Smooth muscle cell (in vitro differentiated cells): Measurements from ENCODE around the gene CNTN2. TPM values are rescaled to one million over a fixed set of nuclear protein-coding genes. Genes with fewer than 3 reads are reported as not detected.

ENCODE experiments used
- DNase-seq: peaks from one replicate; lab custom pipeline; 2025; ENCODE audit not compliant: unreplicated experiment; lab: John Stamatoyannopoulos, UW
- H2AFZ ChIP-seq: fragments of 200-600 bp; sonication (generic); 2 replicates; pipeline ENCODE4 v1.6.0; 2016; ENCODE audit warnings: antibody characterized with exemption, low read depth, mild to moderate bottlenecking
- H3F3A ChIP-seq: fragments of 200-600 bp; sonication (generic); 2 replicates; pipeline ENCODE4 v1.6.0; 2017; ENCODE audit warnings: antibody characterized with exemption, low read depth
- H3K27ac ChIP-seq: fragments of 200-600 bp; sonication (generic); 2 replicates; pipeline ENCODE4 v1.5.1; 2016; ENCODE audit warnings: low read depth, mild to moderate bottlenecking
- H3K27me3 ChIP-seq: fragments of 200-600 bp; sonication (generic); 2 replicates; pipeline ENCODE4 v1.6.1; 2016; ENCODE audit warnings: low read depth, mild to moderate bottlenecking
- H3K36me3 ChIP-seq: fragments of 200-600 bp; sonication (generic); 2 replicates; pipeline ENCODE4 v1.5.1; 2016; ENCODE audit warnings: low read depth
- H3K4me1 ChIP-seq: fragments of 200-600 bp; sonication (generic); 2 replicates; pipeline ENCODE4 v1.5.1; 2016; ENCODE audit warnings: low read depth
- H3K4me2 ChIP-seq: fragments of 200-600 bp; sonication (generic); 2 replicates; pipeline ENCODE4 v1.6.0; 2016; ENCODE audit warnings: mild to moderate bottlenecking
- H3K4me3 ChIP-seq: fragments of 200-600 bp; sonication (generic); 2 replicates; pipeline ENCODE4 v1.5.1; 2016; ENCODE audit warnings: mild to moderate bottlenecking
- H3K79me2 ChIP-seq: fragments of 200-600 bp; sonication (generic); 2 replicates; pipeline ENCODE4 v1.6.0; 2016; ENCODE audit warnings: low read depth, mild to moderate bottlenecking
- H3K9ac ChIP-seq: fragments of 200-600 bp; sonication (generic); 2 replicates; pipeline ENCODE4 v1.6.0; 2016; ENCODE audit warnings: low read depth
- H3K9me3 ChIP-seq: fragments of 200-600 bp; sonication (generic); replicated peaks from 2 replicates; pipeline ENCODE4 v1.5.1; 2016; ENCODE audit warnings: low read depth
- H4K20me1 ChIP-seq: fragments of 200-600 bp; sonication (generic); 2 replicates; pipeline ENCODE4 v1.6.0; 2016; ENCODE audit warnings: low read depth
- CTCF ChIP-seq: fragments of 200-600 bp; sonication (generic); IDR thresholded peaks from 2 replicates; pipeline ENCODE4 v1.5.1; 2017; ENCODE audit warnings: borderline replicate concordance, mild to moderate bottlenecking, antibody characterized with exemption; ENCODE audit not compliant: insufficient read depth, poor library complexity, severe bottlenecking
- WGBS: methylation state at CpG from one replicate; pipeline ENCODE4 v1.1.7; 2016; ENCODE audit warnings: low lambda C conversion rate; 5-methylcytosine and 5-hydroxymethylcytosine counted together
- polyA plus RNA-seq: library from polyadenylated mRNA; unstranded; fragments of >200 nt; fragmentation: Nextera tagmentation; extraction: Ambion mirVana; gene quantifications from 2 replicates; pipeline ENCODE4 v1.2.1, GENCODE V29; 2016
- total RNA-seq: library from RNA; depleted of rRNA; stranded (reverse); fragments of >200 nt; gene quantifications from 2 replicates; pipeline ENCODE4 v1.2.3, GENCODE V29; 2014

The CNTN2 gene
- total and polyA plus RNA-seq, 2 experiments from 2014 or later = not detected

- no peak overlapping the region for H3K4me2 ChIP-seq
- H3K9me3 ChIP-seq = no peaks in the 10 kb centered on the region
- H4K20me1 ChIP-seq = no peaks in the 10 kb centered on the region
- no peaks in the 10 kb centered on the region for H3K79me2 ChIP-seq
- no peak overlapping the region for H2AFZ ChIP-seq
- peaks cover 6% of the 10 kb centered on the region for H3K4me1 ChIP-seq
- H3K9ac ChIP-seq = no peak overlapping the region
- no peaks in the 10 kb centered on the region for H3K36me3 ChIP-seq
- no peak overlapping the region for H3K27ac ChIP-seq
- H3K4me3 ChIP-seq = no peak overlapping the region
- H3F3A ChIP-seq = no peaks in the 10 kb centered on the region
- no peak for TF ChIP-seq CTCF
- DNase-seq = no peak
- H3K27me3 ChIP-seq = peaks cover 60% of the 10 kb centered on the region
- WGBS = 92% methylated on average over 6 of the region's 6 CpGs
These were observed 4.8 kb upstream of the CNTN2 start for GRCh38 chr1:205038132-205038786.

- Histone ChIP-seq H3K79me2 (no peaks in the 10 kb centered on the region), H2AFZ (no peak overlapping the region), H3F3A (no peaks in the 10 kb centered on the region), H3K36me3 (no peaks in the 10 kb centered on the region), H3K27me3 (peaks cover 89% of the 10 kb centered on the region), H3K4me2 (no peak overlapping the region), H3K27ac (no peak overlapping the region), H3K4me1 (peaks cover 19% of the 10 kb centered on the region), H3K9ac (no peak overlapping the region), H3K9me3 (no peaks in the 10 kb centered on the region), H4K20me1 (no peaks in the 10 kb centered on the region), H3K4me3 (no peak overlapping the region)
- DNase-seq = no peak
- TF ChIP-seq CTCF = no peak
- 67% methylated on average over 4 of the region's 4 CpGs for WGBS
These were observed 1.9 kb upstream of the CNTN2 start for GRCh38 chr1:205041001-205041715.

- no peak overlapping the region for H3K9ac ChIP-seq
- no peaks in the 10 kb centered on the region for H4K20me1 ChIP-seq
- H3K4me1 ChIP-seq = peaks cover 19% of the 10 kb centered on the region
- no peaks in the 10 kb centered on the region for H3K36me3 ChIP-seq
- no peak for TF ChIP-seq CTCF
- H2AFZ ChIP-seq = no peak overlapping the region
- WGBS = 82% methylated on average over 15 of the region's 16 CpGs
- no peaks in the 10 kb centered on the region for H3K9me3 ChIP-seq
- no peak overlapping the region for H3K27ac ChIP-seq
- H3F3A ChIP-seq = no peaks in the 10 kb centered on the region
- H3K4me3 ChIP-seq = no peak overlapping the region
- no peaks in the 10 kb centered on the region for H3K79me2 ChIP-seq
- peaks cover 95% of the 10 kb centered on the region for H3K27me3 ChIP-seq
- no peak overlapping the region for H3K4me2 ChIP-seq
- no peak for DNase-seq
These were observed 758 bp upstream of the CNTN2 start for GRCh38 chr1:205041998-205042910.
